HG03159 (cell line): ENCODE measurements around the gene UBA3.
A peak's percentile ranks its signal among the peaks of the same experiment; 100 is the strongest.

Source experiments
- ATAC-seq: cut with Tn5 transposase; IDR thresholded peaks from one replicate; pipeline ENCODE4 v1.9.1; 2021; ENCODE audit warnings: mild to moderate bottlenecking, moderate library complexity; ENCODE audit not compliant: unreplicated experiment

UBA3 gene

GRCh38 chr3:69099576-69099975, 19.4 kb upstream of the UBA3 start:
- ATAC-seq, result no peak

DNA sequence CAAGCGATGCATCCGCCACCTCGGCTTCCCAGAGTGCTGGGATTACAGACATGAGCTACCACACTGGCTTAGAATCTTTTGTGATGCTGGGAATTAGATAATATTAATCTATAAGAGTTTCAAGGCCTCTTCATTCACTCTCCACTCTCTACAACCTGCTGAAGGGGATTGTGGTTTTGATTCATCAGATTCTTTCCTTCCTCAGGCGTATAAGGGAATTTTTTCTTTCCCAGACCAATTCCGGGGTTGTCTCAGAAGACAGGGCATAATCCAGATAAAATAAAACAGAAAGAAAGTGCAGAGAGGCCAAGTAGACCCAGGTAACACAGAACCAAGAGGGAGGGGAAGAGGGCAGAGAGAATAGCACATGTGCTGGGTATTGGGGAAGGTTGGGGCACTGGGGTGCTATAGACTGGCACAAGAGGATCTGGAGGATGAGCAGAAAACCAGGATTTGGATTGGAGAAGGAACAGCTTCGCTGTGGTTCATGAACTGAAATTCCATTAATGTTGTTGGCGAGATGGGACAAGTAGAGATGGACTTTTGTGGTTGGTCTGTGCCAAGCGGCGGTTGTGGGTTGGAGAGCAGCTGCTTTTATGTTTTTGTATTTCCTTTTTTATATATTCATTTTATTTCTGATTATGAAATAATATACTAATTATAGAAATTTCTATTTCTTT, 17.4 kb upstream of the UBA3 start:
- no peak for ATAC-seq

GRCh38 chr3:69096299-69096698, 16.1 kb upstream of the UBA3 start:
- ATAC-seq, result no peak

- ATAC-seq, result no peak
Observed at GRCh38 chr3:69095636-69096035, 15.5 kb upstream of the UBA3 start.

- ATAC-seq, result no peak
Observed at GRCh38 chr3:69094467-69095205, 14.5 kb upstream of the UBA3 start.

DNA sequence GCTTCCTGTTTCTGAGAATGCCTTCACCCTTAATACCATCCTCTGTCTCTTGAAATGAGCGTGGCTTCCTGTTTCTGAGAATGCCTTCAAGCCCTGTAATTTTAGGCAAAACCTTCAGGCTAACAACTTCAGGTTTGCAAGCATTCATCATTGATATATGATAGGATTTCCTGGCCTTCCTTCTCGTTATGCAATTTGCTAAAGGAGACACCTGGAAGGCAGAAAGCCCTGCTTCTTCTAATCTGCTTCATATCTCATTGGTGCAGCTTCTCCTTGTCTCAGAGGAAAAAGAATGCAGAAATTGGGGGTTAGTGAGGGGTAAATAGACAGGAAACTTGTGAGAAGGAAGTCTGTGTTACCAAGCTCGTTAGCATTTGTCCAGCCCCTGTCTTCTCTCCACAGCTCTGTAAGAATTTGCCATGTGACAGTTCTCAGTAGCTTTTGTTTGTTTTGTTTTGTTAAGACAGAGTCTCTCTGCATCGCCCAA, 11.9 kb upstream of the UBA3 start:
- peak; percentile 80 for ATAC-seq

GRCh38 chr3:69091389-69092029, 11.3 kb upstream of the UBA3 start:
- ATAC-seq, result no peak

GRCh38 chr3:69090021-69090420, 9.9 kb upstream of the UBA3 start:
- no peak for ATAC-seq

GRCh38 chr3:69088063-69088462, 7.9 kb upstream of the UBA3 start:
- ATAC-seq, result no peak

GRCh38 chr3:69087030-69087791, 7.0 kb upstream of the UBA3 start:
- ATAC-seq, result no peak

DNA sequence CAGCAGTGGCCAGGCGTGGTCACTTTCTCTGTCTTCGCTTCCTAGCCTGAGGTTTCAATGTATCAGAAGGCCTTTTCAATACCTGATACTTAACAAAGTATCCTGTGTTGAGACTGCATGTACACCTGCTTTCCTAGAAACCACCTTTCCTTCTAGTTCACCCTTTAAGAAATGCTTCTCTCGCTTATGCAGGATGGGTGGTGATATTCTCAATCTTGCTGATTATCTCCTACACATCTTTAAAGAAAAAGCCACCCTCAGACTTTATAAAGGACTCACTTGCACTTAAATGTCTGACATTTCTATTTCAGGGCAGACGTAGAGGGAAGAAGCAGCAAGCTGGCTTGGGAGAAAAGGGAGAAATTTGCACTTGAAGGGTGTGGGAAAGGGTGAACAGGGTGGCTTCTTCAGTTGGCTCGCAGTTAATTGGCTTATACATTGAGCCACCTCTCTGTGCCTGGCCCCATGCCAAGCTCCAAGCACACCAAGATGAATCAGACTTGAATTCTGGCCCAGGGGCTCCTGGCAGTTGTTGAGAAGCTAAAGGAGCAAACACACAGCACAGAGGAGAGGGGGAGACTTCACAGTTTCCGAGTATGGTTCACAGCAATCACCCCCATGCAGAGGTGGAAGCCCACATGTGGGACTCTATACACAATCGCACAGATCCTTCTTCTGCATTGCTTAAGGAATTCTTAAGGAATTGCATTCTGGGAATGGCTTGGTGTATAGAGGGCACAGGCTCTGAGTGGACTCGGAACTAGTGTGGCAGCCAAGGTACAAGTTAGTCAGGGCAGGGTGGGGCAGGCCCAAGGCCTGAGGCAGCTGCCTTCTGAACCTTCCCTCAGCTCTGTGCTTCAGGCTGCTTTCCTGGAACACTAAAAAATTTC, 5.9 kb upstream of the UBA3 start:
- ATAC-seq, result no peak

DNA sequence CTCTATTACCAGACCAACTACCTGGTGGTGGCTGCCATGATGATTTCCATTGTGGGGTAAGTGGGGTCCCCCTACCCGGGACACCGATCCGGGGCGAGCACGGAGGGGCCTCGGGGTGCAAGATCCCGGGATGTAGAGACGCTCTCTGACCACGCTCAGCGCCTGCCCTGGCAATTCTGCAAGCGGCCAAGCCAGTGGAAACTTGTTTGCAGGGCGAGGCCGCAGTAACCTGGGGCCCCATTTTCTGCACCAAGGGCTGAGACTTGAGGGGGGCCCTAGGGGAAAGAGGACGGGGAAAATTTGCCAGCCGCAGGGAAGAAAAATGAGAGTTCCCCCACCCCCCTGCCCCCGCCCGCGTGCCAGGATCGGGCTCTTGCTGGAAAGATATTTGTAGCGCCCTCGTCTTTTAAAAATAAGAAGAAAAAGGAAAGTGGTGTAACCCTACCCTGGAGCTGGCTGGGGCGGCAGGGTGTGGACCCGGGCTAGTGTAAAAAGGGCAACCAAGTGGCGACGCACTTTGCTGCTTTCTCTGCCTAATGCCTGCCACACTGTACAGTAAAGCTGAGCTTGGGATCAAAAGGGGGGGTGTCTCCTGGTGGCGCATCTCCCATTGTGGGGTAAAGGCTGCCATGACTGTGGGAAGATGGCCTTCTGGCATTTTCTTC, 5.1 kb upstream of the UBA3 start:
- no peak for ATAC-seq

DNA sequence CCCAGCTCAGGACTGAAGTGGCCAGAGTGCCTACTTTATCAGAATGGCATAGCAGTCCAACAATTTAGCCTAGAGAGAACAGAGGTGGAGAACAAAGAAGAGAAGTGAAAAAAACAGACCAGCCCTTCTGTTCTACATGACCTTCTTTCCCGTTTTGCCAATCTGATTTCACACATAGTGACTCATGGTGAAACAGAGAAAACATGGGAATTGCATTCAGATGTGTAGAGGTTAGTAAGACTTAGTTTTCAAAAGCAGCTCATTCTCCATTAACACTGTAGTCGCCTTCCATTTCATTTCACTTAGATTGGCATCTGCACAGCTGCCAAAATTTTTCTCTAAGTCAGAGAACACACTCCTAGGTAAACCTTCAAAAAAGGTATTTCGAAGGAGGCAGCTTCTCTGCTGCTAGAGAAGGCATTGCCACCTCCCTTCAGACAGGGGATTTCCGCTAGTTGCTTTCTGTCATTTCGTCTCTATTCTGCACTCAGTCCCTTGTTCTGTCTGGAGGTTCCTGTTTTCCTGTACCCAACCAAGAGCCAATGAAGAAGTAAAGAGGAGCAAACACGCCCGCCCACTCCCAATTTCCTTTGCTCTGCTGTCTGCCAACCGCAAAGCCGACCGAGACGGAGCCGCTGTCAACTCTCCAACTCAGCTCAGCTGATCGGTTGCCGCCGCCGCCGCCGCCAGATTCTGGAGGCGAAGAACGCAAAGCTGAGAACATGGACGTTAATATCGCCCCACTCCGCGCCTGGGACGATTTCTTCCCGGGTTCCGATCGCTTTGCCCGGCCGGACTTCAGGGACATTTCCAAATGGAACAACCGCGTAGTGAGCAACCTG, 4.4 kb upstream of the UBA3 start, which contains the start of gene ARL6IP5:
TSS of gene ARL6IP5 (plus strand) at position 612 of the 842 bp plus-strand sequence. CDS start at position 723, 111 bp downstream.
- ATAC-seq, result peak; percentile 57

DNA sequence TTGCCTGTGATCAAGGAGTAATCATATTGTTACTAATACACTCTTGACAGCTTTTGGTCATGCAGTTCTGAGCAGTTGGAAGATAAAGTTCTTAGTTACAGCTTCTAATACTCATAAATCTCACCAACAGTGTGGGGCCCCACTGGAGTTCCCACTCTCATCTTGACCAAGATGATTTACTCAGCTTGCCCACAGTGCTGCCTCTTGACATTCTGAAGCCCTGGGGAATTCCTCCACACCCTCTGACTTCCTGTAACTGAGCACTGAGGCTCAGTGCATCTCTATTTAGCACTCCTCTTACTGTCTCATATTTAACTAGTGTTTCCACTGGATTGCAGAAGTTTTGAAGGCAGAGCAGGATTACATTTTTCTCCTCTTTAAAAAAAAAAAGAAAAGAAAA, 2.6 kb upstream of the UBA3 start:
- peak; percentile 46 for ATAC-seq

- no peak for ATAC-seq
Observed at GRCh38 chr3:69082361-69082760, 2.2 kb upstream of the UBA3 start.

GRCh38 chr3:69081583-69082262, 1.6 kb upstream of the UBA3 start:
- no peak for ATAC-seq

DNA sequence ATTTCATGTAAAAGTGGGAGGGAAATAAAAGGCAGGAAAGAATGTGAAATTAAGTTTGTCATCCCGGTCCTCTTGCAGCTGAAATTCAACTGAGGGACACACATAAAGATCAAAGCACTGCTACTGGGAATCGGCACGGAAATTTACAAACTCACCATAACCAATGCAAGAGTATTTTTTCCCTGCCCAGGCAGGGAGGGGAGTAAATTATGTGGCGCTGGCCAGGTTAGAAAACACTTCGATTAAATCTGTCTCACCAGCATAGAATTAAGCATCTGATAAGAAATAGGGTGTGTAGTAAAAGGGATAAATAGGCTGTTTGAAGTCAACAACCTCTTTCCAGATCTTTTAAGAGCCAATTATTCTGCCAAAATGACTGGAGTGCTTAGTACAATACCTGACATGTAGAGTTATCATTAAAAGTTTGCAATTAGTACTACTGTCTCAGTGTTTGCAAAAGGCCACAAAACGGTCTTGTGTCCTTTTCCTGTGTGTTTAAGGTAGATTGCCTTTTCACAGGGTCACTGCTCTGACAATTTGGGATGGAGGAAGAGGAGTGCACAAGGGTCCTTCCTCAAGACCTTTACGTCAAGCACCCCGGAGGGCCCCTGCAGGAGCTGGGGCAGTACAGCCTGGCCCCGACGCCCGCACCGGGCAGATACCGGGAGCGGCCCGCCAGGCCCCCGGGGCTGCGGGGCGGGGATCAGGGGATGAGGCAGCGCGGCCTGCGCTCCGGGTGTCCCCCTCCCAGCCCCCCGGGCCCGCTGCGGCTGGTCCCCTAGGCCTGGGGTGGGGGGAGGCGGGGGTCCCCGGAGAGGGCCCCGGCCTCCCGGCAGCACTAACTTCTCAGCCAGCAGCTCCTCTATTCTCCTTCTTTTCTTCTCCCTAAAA, 651 bp downstream of the UBA3 start:
- ATAC-seq, result peak; percentile 21
